GM18951 (cell line): ENCODE results near the gene MAGI1.
"Not testable (repeated sequence)": the region's sequence is repeated elsewhere in the genome, so short reads cannot be mapped to it uniquely, and the experiment has no call there.

Experiments
- POLR2A ChIP-seq: IDR thresholded peaks from 4 replicates; pipeline ENCODE4 v1.6.1; 2011; ENCODE audit warnings: mild to moderate bottlenecking; ENCODE audit not compliant: insufficient read length, insufficient read depth; ENCODE audit errors: extremely low read depth
- in situ Hi-C: fragments of 300-500 bp; cut with MboI; formaldehyde crosslinking; loops from one replicate; pipeline ENCODE4 v1.12.0; 2022; ENCODE audit warnings: low sequenced_read_pairs, mixed read lengths, inconsistent platforms; ENCODE audit not compliant: unreplicated experiment

Gene MAGI1

GRCh38 chr3:66035763-66036477 lies 2.8 kb downstream of the MAGI1 start:
- no peak for TF ChIP-seq POLR2A
- in situ Hi-C loops = no loop called here

- in situ Hi-C loops = no loop called here
- no peak for TF ChIP-seq POLR2A
These were observed 5.2 kb downstream of the MAGI1 start for GRCh38 chr3:66033241-66034138.

GRCh38 chr3:66031102-66031698 lies 7.5 kb downstream of the MAGI1 start:
- in situ Hi-C loops = no loop called here
- TF ChIP-seq POLR2A = no peak

- TF ChIP-seq POLR2A = no peak
- in situ Hi-C loops = no loop called here
These were observed 9.3 kb downstream of the MAGI1 start for GRCh38 chr3:66029443-66029842.

GRCh38 chr3:66029014-66029413 lies 9.7 kb downstream of the MAGI1 start:
- in situ Hi-C loops = no loop called here
- no peak for TF ChIP-seq POLR2A

- in situ Hi-C loops = no loop called here
- TF ChIP-seq POLR2A = no peak
These were observed 10.3 kb downstream of the MAGI1 start for GRCh38 chr3:66028457-66028856.

- in situ Hi-C loops = not testable (repeated sequence)
These were observed 11.6 kb downstream of the MAGI1 start for GRCh38 chr3:66027099-66027498.

- TF ChIP-seq POLR2A = no peak
- in situ Hi-C loops = no loop called here
These were observed 14.9 kb downstream of the MAGI1 start for GRCh38 chr3:66023738-66024385.

- in situ Hi-C loops = no loop called here
- TF ChIP-seq POLR2A = no peak
These were observed 15.5 kb downstream of the MAGI1 start for GRCh38 chr3:66023229-66023628.

GRCh38 chr3:66021731-66022131 lies 17.0 kb downstream of the MAGI1 start:
- in situ Hi-C loops = no loop called here
- no peak for TF ChIP-seq POLR2A

- in situ Hi-C loops = no loop called here
- no peak for TF ChIP-seq POLR2A
These were observed 18.8 kb downstream of the MAGI1 start for GRCh38 chr3:66019896-66020295.

GRCh38 chr3:66018057-66019033 lies 20.4 kb downstream of the MAGI1 start:
- in situ Hi-C loops = no loop called here
- TF ChIP-seq POLR2A = no peak

GRCh38 chr3:66017591-66017990 lies 21.1 kb downstream of the MAGI1 start:
- in situ Hi-C loops = no loop called here
- no peak for TF ChIP-seq POLR2A
